HG03066 (cell line): Measurements from ENCODE around the gene NCKAP5L.
"Not testable (repeated sequence)": the region's sequence is repeated elsewhere in the genome, so short reads cannot be mapped to it uniquely, and the experiment has no call there.

ENCODE experiments used
- ATAC-seq: cut with Tn5 transposase; IDR thresholded peaks from one replicate; pipeline ENCODE4 v1.9.1; 2021; ENCODE audit warnings: low read depth; ENCODE audit not compliant: unreplicated experiment

The NCKAP5L gene

GRCh38 chr12:49865109-49865781 is 37.0 kb upstream of the NCKAP5L start:
- ATAC-seq, result no peak

- no peak for ATAC-seq
Measured at GRCh38 chr12:49864798-49865090, 36.5 kb upstream of the NCKAP5L start.

GRCh38 chr12:49863946-49864797 is 36.0 kb upstream of the NCKAP5L start:
- ATAC-seq, result no peak

- ATAC-seq, result not testable (repeated sequence)
Measured at GRCh38 chr12:49860921-49861320, 32.7 kb upstream of the NCKAP5L start.

- not testable (repeated sequence) for ATAC-seq
Measured at GRCh38 chr12:49855890-49856289, 27.7 kb upstream of the NCKAP5L start.

GRCh38 chr12:49854976-49855375 is 26.8 kb upstream of the NCKAP5L start:
- no peak for ATAC-seq

- no peak for ATAC-seq
Measured at GRCh38 chr12:49853671-49854070, 25.5 kb upstream of the NCKAP5L start.

GRCh38 chr12:49847161-49847560 is 18.9 kb upstream of the NCKAP5L start:
- ATAC-seq, result no peak

GRCh38 chr12:49846032-49846431 is 17.8 kb upstream of the NCKAP5L start:
- ATAC-seq, result no peak

- ATAC-seq, result no peak
Measured at GRCh38 chr12:49843876-49844437, 15.7 kb upstream of the NCKAP5L start.

GRCh38 chr12:49843411-49843810 is 15.2 kb upstream of the NCKAP5L start:
- no peak for ATAC-seq

GRCh38 chr12:49842519-49843352 is 14.5 kb upstream of the NCKAP5L start, which contains the start of gene BCDIN3D:
BCDIN3D (minus strand) TSS chr12:49843106; CDS start chr12:49843087, 19 bp downstream.
- peak; percentile 80 for ATAC-seq

- no peak for ATAC-seq
Measured at GRCh38 chr12:49838973-49839633, 10.9 kb upstream of the NCKAP5L start.

GRCh38 chr12:49832836-49833421 is 4.7 kb upstream of the NCKAP5L start:
- no peak for ATAC-seq

GRCh38 chr12:49831717-49832116 is 3.5 kb upstream of the NCKAP5L start:
- ATAC-seq, result no peak

GRCh38 chr12:49827401-49828099 is 663 bp downstream of the NCKAP5L start:
- peak; percentile 17 for ATAC-seq

- ATAC-seq, result no peak
Measured at GRCh38 chr12:49827051-49827400, 1.2 kb downstream of the NCKAP5L start.

GRCh38 chr12:49825971-49826421 is 2.2 kb downstream of the NCKAP5L start:
- ATAC-seq, result no peak

- ATAC-seq, result no peak
Measured at GRCh38 chr12:49825360-49825970, 2.7 kb downstream of the NCKAP5L start.
